AG04450 (cell line): ENCODE measurements around the gene NOL4L. TPM values are rescaled to one million over a fixed set of nuclear protein-coding genes. Genes with fewer than 3 reads are reported as not detected.

Experiments used
- CTCF ChIA-PET: fragments of 300-600, 350-600 bp; formaldehyde crosslinking; extraction: SDS; loops from one replicate; lab custom pipeline; 2022; ENCODE audit warnings: antibody characterized with exemption, inconsistent platforms; lab: Charles Lee
- POLR2A ChIA-PET: fragments of 350-600 bp; formaldehyde crosslinking; extraction: SDS; loops from one replicate; lab custom pipeline; 2021; ENCODE audit warnings: antibody characterized with exemption, inconsistent platforms; lab: Yijun Ruan, JAX
- DNase-seq: peaks from one replicate; pipeline ENCODE4 v3.0.0-alpha.2; 2011; ENCODE audit warnings: low read depth, low spot score
- H3K27ac ChIP-seq: one replicate; pipeline ENCODE4 v1.5.1; 2012; ENCODE audit warnings: low read depth, low read length, control low read depth
- H3K27me3 ChIP-seq: one replicate; pipeline ENCODE4 v1.6.0; 2012; ENCODE audit warnings: low read length; ENCODE audit not compliant: control insufficient read depth, insufficient read depth
- H3K4me3 ChIP-seq: 2 replicates; pipeline ENCODE4 v1.5.1; 2011; ENCODE audit warnings: mild to moderate bottlenecking, low read depth, low read length, control low read depth
- H3K9me3 ChIP-seq: 2 replicates; pipeline ENCODE4 v1.5.1; 2012; ENCODE audit warnings: low read length; ENCODE audit not compliant: control insufficient read depth, insufficient read depth
- polyA plus RNA-seq: library from polyadenylated mRNA; depleted of rRNA; stranded (reverse); fragments of >200 nt; gene quantifications from 2 replicates; pipeline ENCODE4 v1.2.3, GENCODE V29; 2011
- TF ChIP-seq, protein P1 (sequence below): IDR thresholded peaks from 2 replicates; pipeline ENCODE4 v1.5.1; 2011; ENCODE audit warnings: low read depth, low read length, control low read depth, inconsistent platforms

Gene NOL4L
- polyA plus RNA-seq, 1 experiment = 6.7 TPM

GRCh38 chr20:32559205-32559752, 25.9 kb downstream of the NOL4L start:
- Histone ChIP-seq H3K9me3 (no peaks in the 10 kb centered on the region; the same call in 1 of the 2 replicates), H3K27ac (no peak overlapping the region), H3K4me3 (no peak overlapping the region), H3K27me3 (peaks cover 4% of the 10 kb centered on the region)
- no peak for DNase-seq
- TF ChIP-seq, protein P1, sequence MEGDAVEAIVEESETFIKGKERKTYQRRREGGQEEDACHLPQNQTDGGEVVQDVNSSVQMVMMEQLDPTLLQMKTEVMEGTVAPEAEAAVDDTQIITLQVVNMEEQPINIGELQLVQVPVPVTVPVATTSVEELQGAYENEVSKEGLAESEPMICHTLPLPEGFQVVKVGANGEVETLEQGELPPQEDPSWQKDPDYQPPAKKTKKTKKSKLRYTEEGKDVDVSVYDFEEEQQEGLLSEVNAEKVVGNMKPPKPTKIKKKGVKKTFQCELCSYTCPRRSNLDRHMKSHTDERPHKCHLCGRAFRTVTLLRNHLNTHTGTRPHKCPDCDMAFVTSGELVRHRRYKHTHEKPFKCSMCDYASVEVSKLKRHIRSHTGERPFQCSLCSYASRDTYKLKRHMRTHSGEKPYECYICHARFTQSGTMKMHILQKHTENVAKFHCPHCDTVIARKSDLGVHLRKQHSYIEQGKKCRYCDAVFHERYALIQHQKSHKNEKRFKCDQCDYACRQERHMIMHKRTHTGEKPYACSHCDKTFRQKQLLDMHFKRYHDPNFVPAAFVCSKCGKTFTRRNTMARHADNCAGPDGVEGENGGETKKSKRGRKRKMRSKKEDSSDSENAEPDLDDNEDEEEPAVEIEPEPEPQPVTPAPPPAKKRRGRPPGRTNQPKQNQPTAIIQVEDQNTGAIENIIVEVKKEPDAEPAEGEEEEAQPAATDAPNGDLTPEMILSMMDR = no peak
- ChIA-PET CTCF (no interaction called here), POLR2A (no interaction called here)

GRCh38 chr20:32558526-32558925, 26.6 kb downstream of the NOL4L start:
- TF ChIP-seq, protein P1 = no peak
- CTCF ChIA-PET = interaction anchor here (1.1 kb wide), 1 partner anchor 35 kb away, joined by 4 read pairs; no protein-coding TSS in a partner anchor
- H3K27ac ChIP-seq = no peak overlapping the region
- no peak overlapping the region for H3K4me3 ChIP-seq
- no peak for DNase-seq
- POLR2A ChIA-PET = no interaction called here
- H3K27me3 ChIP-seq = peaks cover 3% of the 10 kb centered on the region
- H3K9me3 ChIP-seq = no peaks in the 10 kb centered on the region; the same call in 1 of the 2 replicates

DNA sequence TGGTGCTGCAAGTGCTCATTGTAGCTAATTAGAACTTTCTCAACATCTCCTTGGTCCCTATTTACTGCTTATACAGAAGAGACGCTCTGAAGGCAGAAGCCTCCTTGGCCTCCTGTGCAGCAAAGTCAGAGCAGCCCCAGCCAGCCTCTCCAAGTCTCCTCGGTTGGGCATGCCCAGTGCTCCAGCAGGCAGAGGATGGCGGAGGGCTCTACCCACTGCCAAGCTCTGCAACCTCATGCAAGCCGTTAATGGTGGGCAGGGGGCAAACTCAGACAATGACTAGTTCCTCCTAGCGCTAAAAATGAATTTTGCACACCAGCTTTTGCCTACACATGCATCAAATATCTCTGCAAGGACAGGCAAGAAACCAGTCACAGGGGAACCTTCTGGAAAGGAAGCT, 27.8 kb downstream of the NOL4L start:
- Histone ChIP-seq H3K27me3 (peaks cover 3% of the 10 kb centered on the region), H3K9me3 (no peaks in the 10 kb centered on the region; the same call in 1 of the 2 replicates), H3K27ac (no peak overlapping the region), H3K4me3 (no peak overlapping the region)
- DNase-seq = no peak
- CTCF ChIA-PET = interaction anchor here (1.1 kb wide), 1 partner anchor 34 kb away, joined by 4 read pairs; no protein-coding TSS in a partner anchor
- TF ChIP-seq, protein P1 = no peak
- POLR2A ChIA-PET = no interaction called here

DNA sequence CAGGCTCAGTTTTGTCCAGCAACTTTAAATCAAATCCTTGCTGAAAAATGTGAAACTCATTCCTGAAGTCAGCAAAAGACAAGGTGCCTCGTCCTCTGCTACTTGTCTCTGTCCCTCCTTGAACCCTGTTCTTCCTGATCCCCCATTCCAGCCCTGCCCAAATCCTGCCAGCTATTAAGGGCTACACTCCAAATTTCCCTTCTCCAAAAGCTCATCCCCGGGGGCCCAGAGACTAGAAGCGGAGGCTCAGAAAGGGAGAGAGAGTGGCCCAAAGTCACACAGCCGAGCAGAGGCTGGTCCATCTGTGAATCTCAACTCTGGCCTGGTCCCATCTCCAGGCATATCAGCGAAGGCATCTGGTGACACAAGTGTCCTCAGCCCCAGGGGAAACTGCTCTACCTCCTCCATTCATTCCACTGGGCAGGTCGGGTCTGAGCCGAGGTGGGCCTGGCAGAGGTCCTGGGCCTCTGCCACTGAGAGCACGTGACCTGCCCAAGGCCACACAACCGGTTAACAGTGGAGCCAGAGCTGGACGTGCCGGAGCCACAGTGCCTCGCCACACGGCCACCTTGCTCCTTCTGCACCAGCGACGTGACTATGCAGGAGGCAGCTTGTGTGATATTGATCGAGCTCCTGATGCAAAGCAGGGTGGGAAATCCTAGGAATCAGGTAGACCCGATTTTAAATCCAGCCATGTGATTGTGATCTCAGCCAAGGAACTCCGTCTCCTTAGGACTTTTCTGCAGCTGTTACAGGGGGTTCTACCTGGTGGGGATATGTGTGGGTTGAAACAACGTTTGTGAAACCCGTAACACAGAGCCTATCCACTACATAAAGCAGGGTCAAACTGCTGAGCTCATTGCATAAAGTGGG, 28.6 kb downstream of the NOL4L start:
- Histone ChIP-seq H3K4me3 (no peak overlapping the region), H3K9me3 (no peaks in the 10 kb centered on the region; the same call in 1 of the 2 replicates), H3K27ac (no peak overlapping the region), H3K27me3 (peaks cover 3% of the 10 kb centered on the region)
- TF ChIP-seq, protein P1 = no peak
- CTCF ChIA-PET = no interaction called here
- no peak for DNase-seq
- POLR2A ChIA-PET = interaction anchor here (0.6 kb wide), 1 partner anchor 197 kb away, joined by 3 read pairs; no protein-coding TSS in a partner anchor

DNA sequence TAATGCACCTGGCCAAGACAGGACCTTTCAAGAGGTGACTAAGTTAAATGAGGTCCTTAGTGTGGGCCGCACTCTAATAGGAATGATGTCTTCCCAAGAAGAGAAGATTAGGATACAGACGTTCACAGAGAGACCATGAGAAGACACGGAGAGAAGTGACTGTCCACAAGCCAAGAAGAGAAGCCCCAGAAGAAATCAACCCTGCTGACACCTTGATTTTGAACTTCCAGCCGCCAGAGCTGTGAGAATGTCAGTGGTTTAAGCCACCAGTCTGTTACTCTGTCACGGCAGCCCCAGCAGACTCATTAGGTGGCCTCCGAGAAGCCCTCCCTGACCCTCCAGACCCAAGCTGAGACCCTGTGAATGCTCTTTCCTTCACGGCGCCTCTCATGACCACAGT, 29.5 kb downstream of the NOL4L start:
- TF ChIP-seq, protein P1 = no peak
- ChIA-PET POLR2A (no interaction called here), CTCF (no interaction called here)

More for the DNA sequence above, 29.5 kb downstream of the NOL4L start:
- Histone ChIP-seq H3K4me3 (no peak overlapping the region), H3K9me3 (no peaks in the 10 kb centered on the region; the same call in 1 of the 2 replicates), H3K27me3 (no peaks in the 10 kb centered on the region), H3K27ac (no peak overlapping the region)
- DNase-seq = no peak
